AG09319 (cell line): Measurements from ENCODE around the gene CHN2.
A peak's percentile ranks its signal among the peaks of the same experiment; 100 is the strongest.

ENCODE experiments used
- DNase-seq: peaks from one replicate; pipeline ENCODE4 v3.0.0-alpha.2; 2010; ENCODE audit warnings: low read depth; ENCODE audit errors: extremely low read depth
- TF ChIP-seq, protein P1 (sequence below): IDR thresholded peaks from 2 replicates; pipeline ENCODE4 v1.5.1; 2011; ENCODE audit warnings: low read depth, mild to moderate bottlenecking, inconsistent platforms, low read length, moderate library complexity

The CHN2 gene

DNA sequence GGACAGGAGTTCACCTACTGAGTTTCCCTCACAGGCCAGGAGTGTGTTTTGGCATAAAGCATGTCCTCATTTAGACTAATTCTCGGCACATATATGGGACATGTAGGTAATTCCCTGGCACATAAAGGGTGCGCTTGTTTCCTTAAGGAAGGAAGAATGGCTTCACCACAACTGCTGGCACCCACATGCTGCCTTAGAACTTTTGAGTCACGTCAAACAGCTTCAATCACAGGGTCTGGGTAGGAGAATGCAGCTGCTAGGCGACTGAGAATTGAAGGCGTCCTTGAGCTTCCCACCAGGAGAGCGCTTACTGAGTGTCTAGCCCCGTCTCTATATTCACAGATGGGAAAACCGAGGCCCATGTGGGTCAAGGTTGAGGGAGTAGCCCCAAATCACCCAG, 146.1 kb downstream of the CHN2 start:
- DNase-seq = no peak
- TF ChIP-seq, protein P1, sequence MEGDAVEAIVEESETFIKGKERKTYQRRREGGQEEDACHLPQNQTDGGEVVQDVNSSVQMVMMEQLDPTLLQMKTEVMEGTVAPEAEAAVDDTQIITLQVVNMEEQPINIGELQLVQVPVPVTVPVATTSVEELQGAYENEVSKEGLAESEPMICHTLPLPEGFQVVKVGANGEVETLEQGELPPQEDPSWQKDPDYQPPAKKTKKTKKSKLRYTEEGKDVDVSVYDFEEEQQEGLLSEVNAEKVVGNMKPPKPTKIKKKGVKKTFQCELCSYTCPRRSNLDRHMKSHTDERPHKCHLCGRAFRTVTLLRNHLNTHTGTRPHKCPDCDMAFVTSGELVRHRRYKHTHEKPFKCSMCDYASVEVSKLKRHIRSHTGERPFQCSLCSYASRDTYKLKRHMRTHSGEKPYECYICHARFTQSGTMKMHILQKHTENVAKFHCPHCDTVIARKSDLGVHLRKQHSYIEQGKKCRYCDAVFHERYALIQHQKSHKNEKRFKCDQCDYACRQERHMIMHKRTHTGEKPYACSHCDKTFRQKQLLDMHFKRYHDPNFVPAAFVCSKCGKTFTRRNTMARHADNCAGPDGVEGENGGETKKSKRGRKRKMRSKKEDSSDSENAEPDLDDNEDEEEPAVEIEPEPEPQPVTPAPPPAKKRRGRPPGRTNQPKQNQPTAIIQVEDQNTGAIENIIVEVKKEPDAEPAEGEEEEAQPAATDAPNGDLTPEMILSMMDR = no peak

DNA sequence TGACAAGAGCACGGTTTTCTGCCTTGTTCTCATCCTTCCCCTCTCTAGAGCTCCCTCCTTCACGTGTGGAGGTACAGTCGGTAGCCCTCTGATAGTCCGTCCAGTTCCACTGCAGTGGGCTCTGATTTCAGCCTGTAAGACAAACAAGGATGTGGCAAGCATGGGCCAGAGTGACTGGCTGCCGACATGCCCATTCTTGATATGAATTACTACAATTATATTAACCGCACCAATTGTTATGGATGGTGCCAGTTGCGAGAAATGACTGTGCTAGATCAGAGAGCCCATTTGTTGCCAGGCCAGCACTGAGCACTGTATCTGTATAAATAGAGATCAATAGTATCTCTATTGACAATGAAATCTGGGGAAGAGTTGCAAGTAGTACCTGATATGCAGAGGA, 146.6 kb downstream of the CHN2 start:
- TF ChIP-seq, protein P1 = no peak
- DNase-seq = no peak

DNA sequence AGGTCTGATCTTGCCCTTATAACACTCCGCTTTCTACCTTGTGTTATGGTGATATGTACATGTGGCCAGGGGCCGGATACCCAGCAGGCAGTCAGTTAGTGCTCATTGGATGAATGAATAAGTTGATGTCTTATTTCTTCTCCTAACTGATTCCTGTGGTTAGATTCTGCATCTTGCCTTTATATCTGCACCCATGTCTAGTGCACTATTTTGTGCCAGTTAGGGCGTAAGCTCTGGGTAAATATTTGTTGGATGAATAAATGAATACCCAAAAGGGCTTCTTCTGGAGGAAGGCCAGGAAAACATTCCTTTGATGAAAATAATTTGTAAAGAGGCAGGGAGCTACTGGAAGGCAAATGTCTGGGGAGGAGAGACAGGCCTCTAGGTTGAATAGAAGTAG, 148.2 kb downstream of the CHN2 start:
- no peak for DNase-seq
- TF ChIP-seq, protein P1 = no peak

DNA sequence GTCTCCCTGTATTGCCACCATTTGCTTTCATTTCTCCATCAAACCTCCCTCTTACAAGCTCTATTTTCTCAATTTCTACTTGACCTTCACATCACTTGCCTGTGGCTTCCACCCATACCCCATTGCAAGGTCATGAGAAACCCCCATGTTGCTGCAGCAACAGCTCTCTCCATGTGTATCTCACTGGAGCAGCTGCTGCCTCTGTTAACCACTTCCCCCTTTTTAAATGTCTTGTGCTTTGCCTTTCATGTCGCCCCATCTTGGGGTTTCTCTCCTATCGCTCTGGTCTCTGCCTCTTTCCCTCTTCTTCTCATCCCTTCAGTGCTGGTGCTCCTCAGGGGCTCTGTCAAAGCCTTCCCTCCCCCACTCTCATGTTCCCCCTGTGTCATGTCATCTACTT, 148.8 kb downstream of the CHN2 start:
- TF ChIP-seq, protein P1 = no peak
- DNase-seq = no peak

DNA sequence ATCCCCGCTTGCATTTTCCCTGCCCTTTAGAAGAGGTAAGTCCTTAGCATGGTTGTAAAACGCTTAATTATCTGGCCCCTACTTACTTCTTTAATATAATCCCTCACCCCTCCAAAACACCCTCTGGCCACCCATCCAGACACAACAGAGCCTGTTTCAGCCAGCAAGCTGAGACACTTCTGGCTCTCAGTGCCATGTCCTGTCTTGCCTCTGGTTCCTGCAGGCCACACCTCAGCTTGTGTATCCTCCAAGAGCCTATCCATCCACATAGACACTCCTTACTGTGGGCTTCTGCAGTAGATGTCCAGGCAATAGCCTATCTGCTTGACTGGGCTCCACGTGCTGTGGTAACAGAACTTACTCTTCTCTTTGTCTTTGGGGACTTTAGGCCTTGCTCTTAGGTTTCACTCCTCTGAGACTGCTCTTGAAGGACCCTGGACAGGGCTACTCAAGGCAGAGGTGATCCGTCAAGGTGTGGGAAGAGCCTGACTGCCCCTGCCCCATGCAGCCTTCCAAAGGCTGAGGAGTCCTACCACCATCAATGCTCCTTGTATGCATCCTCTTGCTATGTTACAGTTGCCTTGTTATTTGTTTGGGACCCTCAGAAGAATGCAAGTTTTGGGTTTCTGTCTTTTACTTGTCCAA, 149.9 kb downstream of the CHN2 start:
- TF ChIP-seq, protein P1 = no peak
- DNase-seq = no peak

DNA sequence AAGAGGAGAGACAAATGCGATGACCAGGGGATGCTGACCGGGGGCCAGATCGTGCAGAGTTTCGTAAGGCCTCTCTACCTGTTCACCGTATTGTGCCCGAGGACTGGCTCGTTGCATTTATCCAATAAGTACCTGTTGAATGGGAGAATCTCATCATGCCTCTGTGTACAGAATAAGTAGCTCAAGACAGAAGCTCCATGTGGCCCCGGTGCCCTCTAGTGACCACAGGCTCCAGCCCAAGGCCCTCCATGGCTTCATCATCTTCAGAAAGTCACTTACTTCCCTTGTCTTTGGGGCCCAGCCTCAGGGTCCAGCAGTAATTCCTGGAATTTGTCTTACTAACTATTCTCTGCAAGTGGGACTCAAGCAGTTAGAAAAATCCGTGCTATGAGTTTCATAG, 151.0 kb downstream of the CHN2 start:
- DNase-seq = no peak
- TF ChIP-seq, protein P1 = peak; percentile 5

DNA sequence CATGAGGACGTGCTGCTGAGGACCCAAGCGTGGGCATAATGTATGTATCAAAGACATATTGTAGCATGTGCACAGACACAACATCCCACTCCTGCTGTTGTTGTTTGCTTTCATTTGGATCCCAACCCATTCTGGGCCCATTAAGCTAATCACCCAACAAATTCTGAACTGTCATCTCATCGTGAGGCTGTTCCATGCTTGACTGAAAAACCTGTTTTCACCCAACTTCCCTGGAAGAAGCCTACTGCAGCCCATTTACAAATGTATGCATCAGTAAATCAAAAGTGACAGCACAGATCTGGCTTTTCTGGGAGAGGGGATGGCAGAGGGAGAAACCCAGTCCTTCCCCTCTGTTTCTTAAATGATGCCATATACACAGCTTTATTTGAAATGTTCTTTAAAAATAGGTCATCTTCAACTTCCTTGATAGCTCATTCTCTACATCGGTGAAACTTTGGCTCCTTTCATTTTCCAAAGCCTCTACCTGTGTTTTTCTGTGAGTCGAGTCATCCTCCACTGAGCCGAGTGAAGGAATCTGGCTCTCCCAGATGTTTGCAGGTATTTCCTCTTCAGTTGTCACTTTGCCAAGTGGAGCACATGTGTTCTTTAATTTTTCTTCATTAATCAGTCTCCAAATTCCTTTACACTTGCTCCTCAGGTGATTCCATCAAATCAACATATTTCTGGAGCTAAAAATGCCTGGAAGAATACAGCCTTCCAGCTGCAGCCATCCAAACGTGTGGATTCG, 151.8 kb downstream of the CHN2 start:
- DNase-seq = no peak
- TF ChIP-seq, protein P1 = no peak
